ENCODE results near the gene DCLRE1B. TPM values are rescaled to one million over a fixed set of nuclear protein-coding genes. Genes with fewer than 3 reads are reported as not detected.

Gene DCLRE1B
- total and polyA plus RNA-seq, 2 donors (not counting 1 experiment from before 2014, with no cell fraction given): 1.0 to 4.8 TPM

DNA sequence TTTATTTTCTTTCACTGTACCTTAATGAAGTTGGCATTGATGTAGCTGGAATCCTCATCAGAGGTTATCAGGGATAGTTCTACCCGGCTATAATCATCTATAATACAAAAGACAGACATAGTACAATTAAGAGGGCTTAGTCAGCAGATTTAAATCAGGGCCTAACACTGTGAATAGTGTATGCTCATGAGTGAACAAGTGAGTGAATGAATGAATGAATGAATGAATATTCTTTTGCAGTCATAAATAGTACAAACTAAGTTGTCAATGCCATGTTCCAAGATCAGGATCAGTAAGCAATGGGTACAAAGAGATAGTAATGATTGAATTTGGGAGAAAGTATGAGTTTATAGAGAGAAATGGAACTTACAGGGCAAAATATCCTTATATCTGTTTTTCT is 46.1 kb upstream of the DCLRE1B start:
- Histone ChIP-seq H3K27me3 (replicated peaks in 1 of 4; ENCODE audit: control extremely low read depth in 1 of 4, control insufficient read depth in 3 of 4, insufficient read depth in 4 of 4, low read length in 3 of 4) (no peaks in the 10 kb centered on the region), H3K36me3 (replicated peaks in 1 of 2; ENCODE audit: control extremely low read depth in 1 of 2, control insufficient read depth in 1 of 2, extremely low read depth in 1 of 2, insufficient read depth in 2 of 2, low read length in 1 of 2) (peaks cover 8 to 23% of the 10 kb centered on the region in 2 experiments), H3K9ac (ENCODE audit: low read length) (peak overlapping the region; percentile 39), H3K9me3 (ENCODE audit: control extremely low read depth in 1 of 3, control insufficient read depth in 2 of 3, insufficient read depth in 1 of 3, low read length in 2 of 3) (no peaks in the 10 kb centered on the region), H3K4me1 (ENCODE audit: control insufficient read depth in 2 of 2, insufficient read depth in 2 of 2, low read length in 2 of 2) (peaks cover 58 to 60% of the 10 kb centered on the region in 2 donors), H3K79me2 (ENCODE audit: control insufficient read depth, insufficient read depth, low read length) (peaks cover 30% of the 10 kb centered on the region), H3K4me2 (replicated peaks; ENCODE audit: low read depth, low read length, poor library complexity, severe bottlenecking) (peak overlapping the region; percentile 68), H2AFZ (ENCODE audit: insufficient read depth, low read depth, low read length, poor library complexity, severe bottlenecking) (no peak overlapping the region), H3K4me3 (ENCODE audit: control extremely low read depth in 1 of 5, extremely low read depth in 1 of 5, insufficient read depth in 1 of 5, low read depth in 2 of 5, low read length in 4 of 5) (peak overlapping the region; percentile 5 to 58 (median 21)), H4K20me1 (ENCODE audit: control insufficient read depth, insufficient read depth, low read length, poor library complexity, severe bottlenecking) (no peaks in the 10 kb centered on the region), H3K27ac (ENCODE audit: low read length in 2 of 2) (peak overlapping the region; percentile 73 to 80)
- Mint-ChIP-seq H3K4me3 (peak overlapping the region; percentile 72), H3K27me3 (no peaks in the 10 kb centered on the region), H3K9me3 (ENCODE audit: insufficient read depth) (no peaks in the 10 kb centered on the region), H3K27ac (peak overlapping the region; percentile 79), H3K4me1 (peaks cover 60% of the 10 kb centered on the region)
- intact Hi-C loops (cut with micrococcal nuclease): loop anchor here (1.0 to 2.0 kb wide), 5 partner anchors 12 to 70 kb away; partner anchors contain the start of genes AP4B1, HIPK1, PTPN22 and RSBN1
- ATAC-seq (ENCODE audit: low read depth) (no peak), DNase-seq (no peak)
- no peak for TF ChIP-seq EZH2 (IDR thresholded peaks at IDR 0.05; ENCODE audit: borderline replicate concordance, insufficient read depth, low read depth, low read length, poor library complexity, severe bottlenecking)
- TF ChIP-seq, protein P1, sequence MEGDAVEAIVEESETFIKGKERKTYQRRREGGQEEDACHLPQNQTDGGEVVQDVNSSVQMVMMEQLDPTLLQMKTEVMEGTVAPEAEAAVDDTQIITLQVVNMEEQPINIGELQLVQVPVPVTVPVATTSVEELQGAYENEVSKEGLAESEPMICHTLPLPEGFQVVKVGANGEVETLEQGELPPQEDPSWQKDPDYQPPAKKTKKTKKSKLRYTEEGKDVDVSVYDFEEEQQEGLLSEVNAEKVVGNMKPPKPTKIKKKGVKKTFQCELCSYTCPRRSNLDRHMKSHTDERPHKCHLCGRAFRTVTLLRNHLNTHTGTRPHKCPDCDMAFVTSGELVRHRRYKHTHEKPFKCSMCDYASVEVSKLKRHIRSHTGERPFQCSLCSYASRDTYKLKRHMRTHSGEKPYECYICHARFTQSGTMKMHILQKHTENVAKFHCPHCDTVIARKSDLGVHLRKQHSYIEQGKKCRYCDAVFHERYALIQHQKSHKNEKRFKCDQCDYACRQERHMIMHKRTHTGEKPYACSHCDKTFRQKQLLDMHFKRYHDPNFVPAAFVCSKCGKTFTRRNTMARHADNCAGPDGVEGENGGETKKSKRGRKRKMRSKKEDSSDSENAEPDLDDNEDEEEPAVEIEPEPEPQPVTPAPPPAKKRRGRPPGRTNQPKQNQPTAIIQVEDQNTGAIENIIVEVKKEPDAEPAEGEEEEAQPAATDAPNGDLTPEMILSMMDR (IDR thresholded peaks at IDR 0.05): no peak
- CTCF ChIA-PET: interaction anchor here (0.6 to 4.2 kb wide), 16 partner anchors 13 to 1144 kb away, joined by 3 to 36 read pairs (median 4); partner anchors contain the start of genes AP4B1, HIPK1 and PPM1J
- no CpG with 5 or more reads among the region's 1 CpG for WGBS (ENCODE audit: insufficient coverage)
- POLR2A ChIA-PET: interaction anchor here (0.7 to 1.4 kb wide), 5 partner anchors 17 to 57 kb away, joined by 4 to 7 read pairs (median 5); partner anchors contain the start of genes AP4B1 and DCLRE1B

All from B cell (primary cell).